Lower leg skin (tissue), 3 donors: ENCODE measurements around the gene FURIN.

Experiments
- POLR2A ChIP-seq, 2 donors: fragments of 450-650 bp; IDR thresholded peaks; one replicate each; pipeline ENCODE4 v1.6.1; 2016 to 2017; ENCODE audit warnings: antibody characterized with exemption in 2 of 2, mild to moderate bottlenecking in 1 of 2, moderate library complexity in 1 of 2
- TF ChIP-seq, protein P1 (sequence below), 3 donors: fragments of 450-650 bp; IDR thresholded peaks; one replicate each; pipeline ENCODE4 v1.5.1; 2016; ENCODE audit warnings: antibody characterized with exemption in 3 of 3, mild to moderate bottlenecking in 3 of 3, moderate library complexity in 2 of 3

DNA sequence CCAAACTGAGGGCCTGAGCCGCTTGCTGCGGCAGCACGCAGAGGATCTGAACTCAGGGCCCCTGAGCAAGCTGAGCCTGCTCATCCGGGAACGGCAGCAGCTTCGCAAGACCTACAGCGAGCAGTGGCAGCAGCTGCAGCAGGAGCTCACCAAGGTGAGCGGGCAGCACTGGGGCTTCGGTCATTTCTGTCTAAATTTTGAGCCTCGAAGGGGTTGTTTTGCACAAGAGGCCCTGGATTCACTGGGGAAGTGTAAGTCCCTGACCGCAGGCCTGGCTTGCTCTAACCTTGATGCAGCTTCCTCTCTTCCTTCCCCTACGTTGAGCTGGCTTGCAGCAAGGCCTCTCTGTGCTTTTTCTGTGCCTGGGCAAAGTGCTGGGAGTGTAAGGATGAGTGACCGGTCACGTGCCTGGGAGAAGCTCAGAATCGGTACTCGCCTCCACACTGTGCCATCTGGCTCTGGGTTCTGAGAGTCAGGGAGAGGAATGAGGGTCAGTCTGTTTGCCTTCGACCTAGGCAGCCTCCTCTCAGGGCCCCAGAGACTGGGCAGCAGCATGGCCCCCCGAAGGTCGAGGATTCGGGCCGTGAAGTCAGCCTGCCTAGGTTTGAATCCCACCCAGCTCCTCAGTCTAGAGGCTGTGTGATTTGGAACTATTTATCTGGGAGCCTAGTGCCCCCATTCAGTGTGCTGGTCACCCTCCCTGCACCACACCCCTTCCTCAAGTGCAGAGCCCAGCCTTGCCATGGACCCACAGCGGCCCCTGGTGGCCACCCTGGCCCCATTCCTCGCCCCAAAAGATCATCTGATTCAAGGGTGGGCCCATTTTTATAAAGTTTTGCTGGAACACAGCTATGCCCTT lies 17.3 kb downstream of the FURIN start:
- TF ChIP-seq, protein P1, sequence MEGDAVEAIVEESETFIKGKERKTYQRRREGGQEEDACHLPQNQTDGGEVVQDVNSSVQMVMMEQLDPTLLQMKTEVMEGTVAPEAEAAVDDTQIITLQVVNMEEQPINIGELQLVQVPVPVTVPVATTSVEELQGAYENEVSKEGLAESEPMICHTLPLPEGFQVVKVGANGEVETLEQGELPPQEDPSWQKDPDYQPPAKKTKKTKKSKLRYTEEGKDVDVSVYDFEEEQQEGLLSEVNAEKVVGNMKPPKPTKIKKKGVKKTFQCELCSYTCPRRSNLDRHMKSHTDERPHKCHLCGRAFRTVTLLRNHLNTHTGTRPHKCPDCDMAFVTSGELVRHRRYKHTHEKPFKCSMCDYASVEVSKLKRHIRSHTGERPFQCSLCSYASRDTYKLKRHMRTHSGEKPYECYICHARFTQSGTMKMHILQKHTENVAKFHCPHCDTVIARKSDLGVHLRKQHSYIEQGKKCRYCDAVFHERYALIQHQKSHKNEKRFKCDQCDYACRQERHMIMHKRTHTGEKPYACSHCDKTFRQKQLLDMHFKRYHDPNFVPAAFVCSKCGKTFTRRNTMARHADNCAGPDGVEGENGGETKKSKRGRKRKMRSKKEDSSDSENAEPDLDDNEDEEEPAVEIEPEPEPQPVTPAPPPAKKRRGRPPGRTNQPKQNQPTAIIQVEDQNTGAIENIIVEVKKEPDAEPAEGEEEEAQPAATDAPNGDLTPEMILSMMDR (IDR thresholded peaks at IDR 0.05), result peak in 1 of 3 donors; percentile 89
- no peak for TF ChIP-seq POLR2A (IDR thresholded peaks at IDR 0.05)
